Stimulated activated CD4-positive, alpha-beta T cell treated with anti-CD3 and anti-CD28 coated beads, TNF-alpha, amount 100 ng/mL, for 4 hours (primary cell): ENCODE results near the gene RHPN2.
"Not testable (repeated sequence)": the region's sequence is repeated elsewhere in the genome, so short reads cannot be mapped to it uniquely, and the experiment has no call there.

ENCODE experiments used
- DNase-seq, 3 experiments: peaks; one replicate each; pipeline ENCODE4 v3.0.0-alpha.2; 2020; ENCODE audit warnings: low read depth in 3 of 3

RHPN2 gene

GRCh38 chr19:32977280-32977679, 87.4 kb downstream of the RHPN2 start:
- no peak for DNase-seq

GRCh38 chr19:32976223-32976805, 88.4 kb downstream of the RHPN2 start:
- peak; percentile 30 to 45 (median 34) for DNase-seq

GRCh38 chr19:32971715-32972540, 92.8 kb downstream of the RHPN2 start, which contains the start of the genes CEP89 and FAAP24:
Gene CEP89 (minus strand): TSS chr19:32971958. CDS start chr19:32971874, 84 bp downstream.
Gene FAAP24 (plus strand): TSS chr19:32972242. CDS start chr19:32973197, 955 bp downstream.
- peak; percentile 89 to 97 (median 96) for DNase-seq

DNA sequence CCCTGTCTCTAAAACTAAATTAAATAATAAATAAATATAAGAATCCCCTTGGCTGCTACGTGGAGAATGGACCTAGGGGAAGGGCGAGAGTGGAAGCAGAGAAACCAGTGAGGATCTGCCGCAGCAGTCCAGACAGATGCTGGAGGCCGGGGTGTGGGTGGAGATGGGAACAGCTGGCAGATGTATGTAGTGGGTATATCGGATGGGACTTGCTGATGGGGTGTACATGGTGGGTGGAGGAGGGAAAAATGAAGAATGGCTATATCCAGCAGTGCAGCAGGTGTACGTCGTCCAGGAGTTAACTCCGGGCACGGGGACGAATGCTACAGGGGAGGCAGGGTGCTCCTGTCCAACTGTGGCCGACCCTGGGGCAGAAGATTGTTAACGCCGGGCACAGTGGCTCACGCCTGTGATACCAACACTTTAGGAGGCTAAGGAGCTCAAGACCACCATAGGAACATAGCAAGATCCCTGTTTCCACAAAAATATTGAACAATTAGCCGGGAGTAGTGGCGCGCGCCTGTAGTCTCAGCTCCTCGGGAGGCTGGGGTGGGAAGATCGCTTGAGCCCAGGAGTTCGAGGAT, 93.6 kb downstream of the RHPN2 start:
- DNase-seq: no peak

- no peak for DNase-seq
These were observed 95.1 kb downstream of the RHPN2 start for GRCh38 chr19:32969549-32969948.

GRCh38 chr19:32966750-32967149, 97.9 kb downstream of the RHPN2 start:
- no peak for DNase-seq

DNA sequence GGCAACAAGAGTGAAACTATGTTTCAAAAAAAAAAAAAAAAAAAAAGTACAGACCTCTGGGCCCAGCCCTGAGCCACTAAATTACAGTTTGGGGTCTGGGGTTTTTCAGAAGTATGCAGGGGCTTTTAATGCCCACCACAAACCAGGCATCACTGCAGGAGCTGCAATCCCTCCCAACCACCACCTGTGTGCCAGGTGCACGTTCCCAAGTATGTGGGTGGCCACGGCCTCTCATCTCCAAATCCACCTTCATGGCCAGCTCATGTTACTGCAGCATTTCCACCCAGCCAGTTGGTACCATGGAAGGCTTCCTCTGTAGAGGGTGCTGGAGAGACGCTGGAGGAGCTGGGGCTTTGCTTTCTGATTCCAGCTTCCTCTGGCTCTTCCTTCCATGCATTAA, 119.4 kb downstream of the RHPN2 start:
- no peak for DNase-seq

DNA sequence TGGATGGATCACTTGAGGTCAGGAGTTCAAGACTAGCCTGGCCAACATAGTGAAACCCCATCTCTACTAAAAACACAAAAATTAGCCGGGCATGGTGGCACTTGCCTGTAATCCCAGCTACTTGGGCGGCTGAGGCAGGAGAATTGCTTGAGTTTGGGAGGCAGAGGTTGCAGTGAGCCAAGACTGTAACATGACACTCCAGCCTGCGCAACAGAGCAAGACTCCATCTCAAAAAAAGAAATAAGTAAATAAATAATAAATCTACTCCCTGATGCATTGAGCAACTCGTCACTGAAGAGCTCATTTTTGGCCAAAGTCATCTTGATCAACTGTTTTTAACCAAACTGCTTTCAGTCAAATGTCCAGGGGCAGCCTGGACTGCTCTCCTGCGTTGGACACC, 123.4 kb downstream of the RHPN2 start:
- not testable (repeated sequence) for DNase-seq

DNA sequence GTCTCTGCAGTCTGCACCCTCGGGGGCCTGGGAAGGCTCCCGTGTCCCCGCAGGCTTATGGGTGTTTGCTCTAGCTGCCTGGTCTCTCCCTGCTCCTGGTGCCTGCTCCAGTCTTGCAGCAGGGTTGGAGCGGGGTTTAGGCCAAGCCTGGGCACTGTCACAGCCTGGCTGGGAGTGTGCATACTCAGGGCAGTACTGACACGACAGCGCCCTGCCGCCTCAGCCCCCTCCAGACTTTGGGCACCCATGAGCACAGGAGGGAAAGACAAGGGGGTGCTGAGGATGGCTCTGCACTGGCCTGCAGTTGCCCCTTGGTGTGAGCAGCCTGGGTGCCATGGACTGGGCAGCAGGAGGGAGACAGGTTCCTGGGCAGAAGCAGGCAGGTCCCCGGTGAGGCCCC, 128.6 kb downstream of the RHPN2 start:
- no peak for DNase-seq

GRCh38 chr19:32935629-32936028, 129.1 kb downstream of the RHPN2 start:
- DNase-seq: no peak

- DNase-seq: no peak
These were observed 131.1 kb downstream of the RHPN2 start for GRCh38 chr19:32933571-32933970.

DNA sequence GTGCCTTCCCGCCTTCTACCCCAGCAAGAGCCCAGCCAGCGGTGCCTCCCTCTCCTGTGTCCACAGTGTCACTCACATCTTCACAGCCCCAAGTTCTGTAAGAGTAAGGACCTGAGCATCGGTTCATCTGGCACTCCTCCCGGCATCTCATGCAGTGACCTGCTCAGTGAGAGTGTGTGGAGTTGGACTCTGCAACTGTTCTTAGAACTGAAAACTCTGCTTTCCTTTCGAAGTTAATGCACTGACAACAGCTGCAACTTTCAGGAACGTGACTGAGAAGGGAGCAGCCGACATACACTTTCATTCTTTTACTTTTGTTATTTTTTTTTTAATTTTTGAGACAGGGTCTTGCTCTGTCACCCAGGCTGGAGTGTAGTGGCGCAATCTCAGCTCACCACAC, 134.1 kb downstream of the RHPN2 start:
- DNase-seq: no peak

DNA sequence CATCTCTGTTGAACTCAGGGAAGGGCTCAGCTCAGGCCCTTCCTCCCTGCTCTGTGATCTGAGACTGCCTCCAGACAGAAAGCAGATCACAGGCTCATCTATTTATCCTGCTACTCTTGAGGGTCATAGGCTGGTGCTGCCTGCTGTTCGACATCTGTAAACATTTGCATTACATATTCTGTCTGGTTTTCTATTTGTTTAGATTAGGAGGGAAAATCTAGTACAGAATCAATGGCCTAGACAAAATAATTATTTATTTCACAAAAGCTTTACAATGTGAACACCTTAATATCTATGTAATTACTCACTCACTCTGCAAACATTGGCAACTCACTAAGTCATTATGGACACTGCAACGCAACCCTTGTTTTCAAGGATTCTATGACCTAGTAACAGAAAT, 135.9 kb downstream of the RHPN2 start:
- no peak for DNase-seq
